Measurements from ENCODE around the gene LYPD4.
"Not testable (repeated sequence)": the region's sequence is repeated elsewhere in the genome, so short reads cannot be mapped to it uniquely, and the experiment has no call there.

Gene LYPD4

GRCh38 chr19:41796362-41796761 is 48.1 kb downstream of the LYPD4 start, which contains the start of gene CEACAM3:
Gene CEACAM3, plus strand, starts transcription at chr19:41796587. Its CDS starts 91 bp downstream, at chr19:41796678.
- DNase-seq (ENCODE audit: low read depth) = no peak
- no peak within 1 kb of the TSS for H3K4me3 ChIP-seq (ENCODE audit: control insufficient read depth, low read depth, low read length)
- TF ChIP-seq CTCF (conservative IDR thresholded peaks at IDR 0.05; ENCODE audit: control insufficient read depth, insufficient read depth, low read depth, low read length) = no peak

DNA sequence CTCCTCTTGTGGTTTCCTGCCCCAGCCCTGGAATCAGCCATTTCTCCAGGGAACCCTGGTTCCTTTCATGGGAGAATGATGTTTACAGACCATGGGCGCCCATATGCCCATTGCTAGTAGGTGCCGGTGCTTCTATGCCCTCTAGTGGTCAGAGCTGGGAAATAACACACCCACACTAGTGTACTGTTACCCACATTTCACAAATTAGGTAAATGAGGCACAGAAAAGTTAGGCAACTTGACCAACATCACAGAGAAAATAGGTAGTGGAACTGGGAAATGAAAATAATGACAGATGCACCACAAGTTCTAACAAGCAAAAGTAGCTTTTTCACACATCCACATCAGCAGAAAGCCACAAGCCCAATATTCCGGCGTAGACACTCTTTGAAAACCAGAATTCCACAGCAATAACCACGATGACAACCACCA is 49.4 kb downstream of the LYPD4 start:
- DNase-seq (ENCODE audit: low read depth) = peak; percentile 38
- no peak overlapping the region for H3K4me3 ChIP-seq (ENCODE audit: control insufficient read depth, low read depth, low read length)
- TF ChIP-seq CTCF (conservative IDR thresholded peaks at IDR 0.05; ENCODE audit: control insufficient read depth, insufficient read depth, low read depth, low read length) = peak; percentile 63

DNA sequence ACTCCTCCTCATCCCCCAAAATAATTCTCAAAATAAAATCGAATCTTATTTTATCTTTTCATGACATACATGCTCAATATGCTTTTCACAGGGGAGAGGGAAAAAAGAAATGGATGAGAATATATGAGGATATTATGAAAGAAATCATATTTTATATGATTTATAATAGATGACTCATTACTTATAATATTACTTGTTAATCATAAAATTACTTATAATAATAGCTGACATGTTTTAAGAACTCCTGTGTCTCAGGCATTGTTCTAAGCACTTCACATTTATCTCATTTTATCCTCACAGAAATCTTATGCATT is 51.1 kb downstream of the LYPD4 start:
- H3K4me3 ChIP-seq (ENCODE audit: control insufficient read depth, low read depth, low read length) = no peak overlapping the region
- TF ChIP-seq CTCF (conservative IDR thresholded peaks at IDR 0.05; ENCODE audit: control insufficient read depth, insufficient read depth, low read depth, low read length) = no peak
- DNase-seq (ENCODE audit: low read depth) = no peak

GRCh38 chr19:41792513-41793413 is 51.7 kb downstream of the LYPD4 start:
- peak; percentile 78 for TF ChIP-seq CTCF (conservative IDR thresholded peaks at IDR 0.05; ENCODE audit: control insufficient read depth, insufficient read depth, low read depth, low read length)
- no peak overlapping the region for H3K4me3 ChIP-seq (ENCODE audit: control insufficient read depth, low read depth, low read length)
- DNase-seq (ENCODE audit: low read depth) = peak; percentile 49

GRCh38 chr19:41789053-41789452 is 55.4 kb downstream of the LYPD4 start:
- H3K4me3 ChIP-seq (ENCODE audit: control insufficient read depth, low read depth, low read length); DNase-seq (ENCODE audit: low read depth): not testable (repeated sequence)

DNA sequence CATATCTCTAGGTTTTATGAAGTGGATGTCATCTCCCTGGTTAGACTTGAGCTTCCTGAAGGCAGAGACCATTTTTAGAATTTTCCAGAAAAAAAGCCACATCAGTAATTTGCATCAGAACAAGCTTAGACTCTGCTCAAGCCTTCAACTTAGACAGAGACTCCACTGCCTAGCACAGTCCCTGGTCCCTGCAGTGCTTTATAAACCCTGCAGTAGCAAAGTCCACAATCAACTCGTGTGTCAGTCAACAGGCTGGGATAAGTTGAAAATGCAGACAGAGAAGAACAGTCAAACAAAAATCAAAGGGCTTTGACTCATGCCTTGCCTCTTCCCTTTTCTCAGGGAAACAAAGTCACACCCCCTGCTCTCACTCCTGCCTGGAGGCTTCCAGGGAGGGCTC is 56.0 kb downstream of the LYPD4 start:
- not testable (repeated sequence) for DNase-seq (ENCODE audit: low read depth); H3K4me3 ChIP-seq (ENCODE audit: control insufficient read depth, low read depth, low read length)

Data from fibroblast of mammary gland (primary cell).